ENCODE results near the gene FEM1B. TPM values are rescaled to one million over a fixed set of nuclear protein-coding genes. Genes with fewer than 3 reads are reported as not detected.

The FEM1B gene
- total and polyA plus RNA-seq, 2 of the 8 experiments (the other 6 are each of a cell fraction or from before 2014, with no cell fraction given) = 36.1 to 83.8 TPM

DNA sequence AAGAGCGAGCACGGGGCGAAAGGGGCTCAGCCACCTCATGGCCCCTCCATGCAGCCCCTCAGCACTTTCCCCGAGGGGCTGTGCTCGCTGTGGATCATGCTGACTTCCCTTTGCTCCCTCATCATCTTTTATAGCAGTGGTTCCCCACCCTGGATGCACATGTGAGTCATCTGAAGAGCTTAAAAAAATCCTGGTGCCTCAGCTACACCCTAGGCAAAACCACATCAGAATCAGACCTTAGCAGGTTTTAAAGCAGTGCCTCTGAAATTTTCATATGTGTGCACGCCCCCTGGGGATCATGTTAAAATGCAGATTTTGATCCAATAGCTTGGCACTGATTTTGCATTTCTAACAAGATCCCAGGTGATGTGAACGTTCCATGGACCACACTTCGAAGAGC is 50.9 kb downstream of the FEM1B start:
- peaks cover 2 to 18% (median 8%) of the 10 kb centered on the region in 4 experiments for H3K4me1 ChIP-seq (replicated peaks in 1 of 4; ENCODE audit: control insufficient read depth in 3 of 4, insufficient read depth in 4 of 4, low read length in 3 of 4)
- H3K4me2 ChIP-seq (ENCODE audit: insufficient read depth in 1 of 2, low read depth in 2 of 2, low read length in 2 of 2) = no peak overlapping the region
- H3K18ac ChIP-seq (ENCODE audit: extremely low read depth, low read length) = no peak overlapping the region
- H3K23me2 ChIP-seq (ENCODE audit: low read depth, low read length) = 0 out of 2 replicates have a peak, but pooled peaks cover 2% of the 10 kb centered on the region
- H3K14ac ChIP-seq (ENCODE audit: insufficient read length) = no peak overlapping the region
- WGBS, 2 experiments (ENCODE audit: extremely low coverage in 1 of 2, insufficient coverage in 1 of 2, insufficient read length in 1 of 2, insufficient replicate concordance in 2 of 2, low coverage in 1 of 2, low lambda C conversion rate in 2 of 2, missing lambda C conversion rate in 1 of 2) = 77% methylated on average over 8 of the region's 8 CpGs; no CpG with 5 or more reads in 1 of the 2 experiments
- H4K8ac ChIP-seq (ENCODE audit: extremely low read depth, insufficient read depth, low read length) = no peak overlapping the region
- CTCF ChIA-PET (ENCODE audit: partially characterized antibody) = interaction anchor here (1.1 to 2.2 kb wide), 4 partner anchors 12 to 39 kb away, joined by 4 to 10 read pairs (median 6); no protein-coding TSS in a partner anchor
- no peak overlapping the region for H2BK20ac ChIP-seq (ENCODE audit: low read length)
- no peaks in the 10 kb centered on the region for H3K79me1 ChIP-seq (ENCODE audit: low read depth, low read length)
- no peak overlapping the region for H2BK5ac ChIP-seq (ENCODE audit: low read depth, low read length)
- no peak overlapping the region; the same call in 1 of the 2 replicates for H2AK5ac ChIP-seq (ENCODE audit: low read depth, low read length)
- H3K56ac ChIP-seq (replicated peaks; ENCODE audit: insufficient read length, low read depth, low read length) = no peak overlapping the region
- no peak overlapping the region for H3K27ac ChIP-seq (ENCODE audit: low read depth, low read length)
- H3K23ac ChIP-seq (ENCODE audit: insufficient read length) = no peak overlapping the region
- H4K91ac ChIP-seq (replicated peaks; ENCODE audit: insufficient read length, low read length) = no peak overlapping the region
- no peak overlapping the region for H2BK15ac ChIP-seq (ENCODE audit: low read length)
- H3K27me3 ChIP-seq (replicated peaks in 1 of 4; ENCODE audit: control insufficient read depth in 3 of 4, extremely low read depth in 1 of 4, insufficient read depth in 3 of 4, low read length in 3 of 4) = no peaks in the 10 kb centered on the region
- no peak for FAIRE-seq
- POLR2A ChIA-PET (ENCODE audit: partially characterized antibody) = no interaction called here
- no peak overlapping the region for H3K9ac ChIP-seq (replicated peaks in 1 of 4; ENCODE audit: extremely low read depth in 1 of 4, low read depth in 3 of 4, low read length in 3 of 4)
- no peaks in the 10 kb centered on the region for H3K9me3 ChIP-seq (ENCODE audit: insufficient read depth in 2 of 2, low read depth in 1 of 2, low read length in 1 of 2)
- H4K5ac ChIP-seq (ENCODE audit: insufficient read length, low read depth, low read length) = no peak overlapping the region
- H3K4me3 ChIP-seq (ENCODE audit: extremely low read depth in 1 of 4, insufficient read depth in 2 of 4, low read depth in 3 of 4, low read length in 4 of 4) = no peak overlapping the region
- no peak for DNase-seq (ENCODE audit: low read depth in 1 of 2, low spot score in 2 of 2)
- H3K4ac ChIP-seq (replicated peaks; ENCODE audit: insufficient read length, low read depth, low read length) = no peak overlapping the region
- no peak overlapping the region for H2BK12ac ChIP-seq (ENCODE audit: low read depth, low read length)
- no peak overlapping the region for H2BK120ac ChIP-seq (replicated peaks; ENCODE audit: low read depth, low read length)
- H4K20me1 ChIP-seq (replicated peaks in 1 of 2; ENCODE audit: control insufficient read depth in 1 of 2, insufficient read depth in 2 of 2, low read length in 2 of 2) = no peaks in the 10 kb centered on the region
- H3K36me3 ChIP-seq (ENCODE audit: control insufficient read depth in 2 of 4, insufficient read depth in 4 of 4, low read length in 3 of 4) = no peaks in the 10 kb centered on the region
- H2AFZ ChIP-seq (ENCODE audit: low read length) = no peak overlapping the region
- H3K79me2 ChIP-seq (ENCODE audit: control insufficient read depth in 1 of 2, insufficient read depth in 2 of 2, low read length in 2 of 2) = no peaks in the 10 kb centered on the region
- TF ChIP-seq CBX5 (IDR thresholded peaks at IDR 0.05; ENCODE audit: low read depth, low read length) (no peak), TCF12 (IDR thresholded peaks at IDR 0.05; ENCODE audit: low read depth, low read length) (no peak), PHF8 (conservative IDR thresholded peaks at IDR 0.05; ENCODE audit: low read depth, low read length) (no peak), FOSL1 (IDR thresholded peaks at IDR 0.05; ENCODE audit: insufficient read depth, low read depth, low read length) (no peak), SRF (IDR thresholded peaks at IDR 0.05; ENCODE audit: low read depth, low read length) (no peak), BRCA1 (IDR thresholded peaks at IDR 0.05; ENCODE audit: low read depth, low read length) (no peak), MAFK (IDR thresholded peaks at IDR 0.05; ENCODE audit: low read depth, low read length) (no peak), KDM1A (IDR thresholded peaks at IDR 0.05; ENCODE audit: borderline replicate concordance, low read length) (no peak), CHD1 (IDR thresholded peaks at IDR 0.05; ENCODE audit: low read depth, low read length) (no peak), SP1 (IDR thresholded peaks at IDR 0.05; ENCODE audit: low read depth, low read length) (no peak), TBP (IDR thresholded peaks at IDR 0.05; ENCODE audit: low read depth, low read length) (no peak), POU5F1 (IDR thresholded peaks at IDR 0.05; ENCODE audit: low read depth, low read length) (no peak)
- TF ChIP-seq, protein P1, sequence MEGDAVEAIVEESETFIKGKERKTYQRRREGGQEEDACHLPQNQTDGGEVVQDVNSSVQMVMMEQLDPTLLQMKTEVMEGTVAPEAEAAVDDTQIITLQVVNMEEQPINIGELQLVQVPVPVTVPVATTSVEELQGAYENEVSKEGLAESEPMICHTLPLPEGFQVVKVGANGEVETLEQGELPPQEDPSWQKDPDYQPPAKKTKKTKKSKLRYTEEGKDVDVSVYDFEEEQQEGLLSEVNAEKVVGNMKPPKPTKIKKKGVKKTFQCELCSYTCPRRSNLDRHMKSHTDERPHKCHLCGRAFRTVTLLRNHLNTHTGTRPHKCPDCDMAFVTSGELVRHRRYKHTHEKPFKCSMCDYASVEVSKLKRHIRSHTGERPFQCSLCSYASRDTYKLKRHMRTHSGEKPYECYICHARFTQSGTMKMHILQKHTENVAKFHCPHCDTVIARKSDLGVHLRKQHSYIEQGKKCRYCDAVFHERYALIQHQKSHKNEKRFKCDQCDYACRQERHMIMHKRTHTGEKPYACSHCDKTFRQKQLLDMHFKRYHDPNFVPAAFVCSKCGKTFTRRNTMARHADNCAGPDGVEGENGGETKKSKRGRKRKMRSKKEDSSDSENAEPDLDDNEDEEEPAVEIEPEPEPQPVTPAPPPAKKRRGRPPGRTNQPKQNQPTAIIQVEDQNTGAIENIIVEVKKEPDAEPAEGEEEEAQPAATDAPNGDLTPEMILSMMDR (IDR thresholded peaks at IDR 0.05; ENCODE audit: control extremely low read depth in 1 of 3, insufficient read depth in 1 of 3, low read depth in 1 of 3, low read length in 3 of 3) = no peak

Measured in H1 (cell line).